Sigmoid colon (tissue), 7 donors: ENCODE data around the gene TCF7L1. TPM values are rescaled to one million over a fixed set of nuclear protein-coding genes. Genes with fewer than 3 reads are reported as not detected.

Experiments used
- DNase-seq: peaks from one replicate; pipeline ENCODE4 v3.0.0-alpha.2; 2019
- H3K27ac ChIP-seq, 4 donors: fragments of 200-600 bp; sonication (generic); one replicate each; pipeline ENCODE4 v1.5.1; 2016 to 2019; ENCODE audit warnings: mild to moderate bottlenecking in 1 of 4
- H3K27me3 ChIP-seq, 3 donors: fragments of 200-600 bp; sonication (generic); one replicate each; pipeline ENCODE4 v1.5.1; 2019; ENCODE audit warnings: mild to moderate bottlenecking in 1 of 3
- H3K36me3 ChIP-seq, 4 donors: fragments of 200-600 bp; sonication (generic); one replicate each; pipeline ENCODE4 v1.5.1; 2016 to 2019
- H3K4me1 ChIP-seq, 4 donors: fragments of 200-600 bp; sonication (generic); one replicate each; pipeline ENCODE4 v1.5.1; 2017 to 2019
- H3K4me3 ChIP-seq, 4 donors: fragments of 200-600 bp; sonication (generic); one replicate each; pipeline ENCODE4 v1.5.1; 2017 to 2019; ENCODE audit warnings: mild to moderate bottlenecking in 2 of 4, moderate library complexity in 1 of 4
- H3K9me3 ChIP-seq, 4 donors: fragments of 200-600 bp in 3 of 4; sonication (generic) in 3 of 4; one replicate each; pipeline versions ENCODE4 v1.5.1 to v1.6.1; 2013 to 2019
- CTCF ChIP-seq, 4 experiments: fragments of 450-650 bp in 3 of 4; fragments of 200-600 bp in 1 of 4; IDR thresholded peaks; one replicate each; pipeline ENCODE4 v1.5.1; 2016 to 2019; ENCODE audit warnings: antibody characterized with exemption in 4 of 4, mild to moderate bottlenecking in 3 of 4, moderate library complexity in 2 of 4
- EP300 ChIP-seq, 4 donors: sonication (generic); formaldehyde crosslinking; IDR thresholded peaks; one replicate each; pipeline ENCODE4 v1.6.1; 2017; ENCODE audit warnings: antibody characterized with exemption in 4 of 4
- POLR2A ChIP-seq, 2 donors: fragments of 450-650 bp; IDR thresholded peaks; one replicate each; pipeline ENCODE4 v1.6.1; 2016; ENCODE audit warnings: antibody characterized with exemption in 2 of 2, mild to moderate bottlenecking in 2 of 2, moderate library complexity in 2 of 2
- POLR2AphosphoS5 ChIP-seq, 4 donors: sonication (generic); formaldehyde crosslinking; IDR thresholded peaks; one replicate each; pipeline ENCODE4 v1.6.1; 2017; ENCODE audit warnings: antibody characterized with exemption in 4 of 4
- WGBS, 2 donors: extraction: QIAGEN DNeasy Blood & Tissue Kit; methylation state at CpG; one replicate each; pipeline ENCODE4 v1.1.7; 2013; 5-methylcytosine and 5-hydroxymethylcytosine counted together
- intact Hi-C: fragments of 100-400 bp; cut with DNase I; formaldehyde crosslinking; loops from one replicate; pipeline ENCODE4 v1.15.1; 2023
- polyA plus RNA-seq, 3 donors: library from polyadenylated mRNA; stranded (reverse); fragments of 200-250 nt; gene quantifications; one replicate each; pipeline ENCODE4 v1.2.3, GENCODE V29; 2013
- total RNA-seq, 4 donors: library from RNA; depleted of rRNA; stranded (reverse); fragments of >200 nt; gene quantifications; one replicate each; pipeline ENCODE4 v1.1.0, GENCODE V29; 2016
- donor health status: healthy with polysubstance abuse.
- donor health status: Bipolar disorder and iron deficiency.
- donor health status: healthy.

The TCF7L1 gene
- total and polyA plus RNA-seq, 7 donors: 1.2 to 15.2 (median 4.0) TPM

- DNase-seq: no peak
- H3K27me3 ChIP-seq: no peaks in the 10 kb centered on the region
- intact Hi-C loops: no loop called here
- peaks cover 0 to 7% (median 0%) of the 10 kb centered on the region in 4 donors for H3K4me1 ChIP-seq
- H3K27ac ChIP-seq: no peak overlapping the region
- no peaks in the 10 kb centered on the region for H3K9me3 ChIP-seq
- TF ChIP-seq CTCF (IDR thresholded peaks at IDR 0.05): no peak
- TF ChIP-seq POLR2AphosphoS5 (IDR thresholded peaks at IDR 0.05): no peak
- no peak for TF ChIP-seq EP300 (IDR thresholded peaks at IDR 0.05)
- TF ChIP-seq POLR2A (IDR thresholded peaks at IDR 0.05): no peak
- 55 to 64% methylated on average over 8 of the region's 8 CpGs for WGBS, 2 donors
- H3K36me3 ChIP-seq: peaks cover 0 to 4% (median 2%) of the 10 kb centered on the region in 4 donors
- no peak overlapping the region for H3K4me3 ChIP-seq
Observed at GRCh38 chr2:85286918-85287317, 153.7 kb downstream of the TCF7L1 start.

- 95 to 96% methylated on average over 7 of the region's 7 CpGs for WGBS, 2 donors
- peaks cover 0 to 7% (median 0%) of the 10 kb centered on the region in 4 donors for H3K4me1 ChIP-seq
- H3K27ac ChIP-seq: no peak overlapping the region
- TF ChIP-seq POLR2A (IDR thresholded peaks at IDR 0.05): no peak
- no peak for TF ChIP-seq CTCF (IDR thresholded peaks at IDR 0.05)
- TF ChIP-seq EP300 (IDR thresholded peaks at IDR 0.05): no peak
- TF ChIP-seq POLR2AphosphoS5 (IDR thresholded peaks at IDR 0.05): no peak
- H3K36me3 ChIP-seq: peaks cover 0 to 4% (median 2%) of the 10 kb centered on the region in 4 donors
- H3K9me3 ChIP-seq: no peaks in the 10 kb centered on the region
- H3K27me3 ChIP-seq: no peaks in the 10 kb centered on the region
- H3K4me3 ChIP-seq: no peak overlapping the region
- intact Hi-C loops: no loop called here
- no peak for DNase-seq
Observed at GRCh38 chr2:85287721-85288120, 154.5 kb downstream of the TCF7L1 start.

GRCh38 chr2:85288244-85288725 is 155.1 kb downstream of the TCF7L1 start:
- H3K27ac ChIP-seq: no peak overlapping the region
- H3K4me3 ChIP-seq: no peak overlapping the region
- TF ChIP-seq POLR2AphosphoS5 (IDR thresholded peaks at IDR 0.05) (no peak), CTCF (IDR thresholded peaks at IDR 0.05) (no peak)
- peaks cover 0 to 4% (median 2%) of the 10 kb centered on the region in 4 donors for H3K36me3 ChIP-seq
- WGBS, 2 donors: 39 to 74% methylated on average over 10 of the region's 10 CpGs
- no peak for DNase-seq
- intact Hi-C loops: no loop called here
- no peaks in the 10 kb centered on the region for H3K27me3 ChIP-seq
- H3K9me3 ChIP-seq: no peaks in the 10 kb centered on the region
- H3K4me1 ChIP-seq: peaks cover 0 to 7% (median 0%) of the 10 kb centered on the region in 4 donors

GRCh38 chr2:85291425-85292023 is 158.3 kb downstream of the TCF7L1 start:
- no peak overlapping the region for H3K4me3 ChIP-seq
- 64 to 66% methylated on average over 4 of the region's 4 CpGs for WGBS, 2 donors
- TF ChIP-seq CTCF (IDR thresholded peaks at IDR 0.05) (no peak), POLR2AphosphoS5 (IDR thresholded peaks at IDR 0.05) (no peak), POLR2A (IDR thresholded peaks at IDR 0.05) (no peak), EP300 (IDR thresholded peaks at IDR 0.05) (no peak)
- H3K4me1 ChIP-seq: no peaks in the 10 kb centered on the region
- H3K9me3 ChIP-seq: no peaks in the 10 kb centered on the region
- no peak overlapping the region for H3K27ac ChIP-seq
- no peak for DNase-seq
- H3K27me3 ChIP-seq: no peaks in the 10 kb centered on the region
- intact Hi-C loops: no loop called here
- H3K36me3 ChIP-seq: no peaks in the 10 kb centered on the region
